ENCODE results near the gene ELMO1. TPM values are rescaled to one million over a fixed set of nuclear protein-coding genes. Genes with fewer than 3 reads are reported as not detected.

The ELMO1 gene
- polyA plus RNA-seq, 2 of the 4 experiments (the other 2 are of a cell fraction) = 2.3 to 6.1 TPM

GRCh38 chr7:36979810-36980248, 468.8 kb downstream of the ELMO1 start:
- FAIRE-seq (no peak), ATAC-seq (no peak), DNase-seq (ENCODE audit: low read depth in 1 of 2, low spot score in 1 of 2) (no peak)
- no peak for TF ChIP-seq KDM5A (IDR thresholded peaks at IDR 0.05)
- TF ChIP-seq TFCP2L1 (CRISPR knock-in tag; IDR thresholded peaks at IDR 0.05) = no peak
- TF ChIP-seq NPAS2 (CRISPR knock-in tag; IDR thresholded peaks at IDR 0.05; ENCODE audit: borderline replicate concordance) = no peak
- TF ChIP-seq ZC3H11A (IDR thresholded peaks at IDR 0.05) = no peak
- TF ChIP-seq EHMT2 (IDR thresholded peaks at IDR 0.05; ENCODE audit: low read depth) = no peak
- no peak for TF ChIP-seq HDAC2 (IDR thresholded peaks at IDR 0.05)
- no peak for TF ChIP-seq NR3C1 (IDR thresholded peaks at IDR 0.05)
- TF ChIP-seq ELK1 (IDR thresholded peaks at IDR 0.05; ENCODE audit: low read depth, low read length) = no peak
- no peak for TF ChIP-seq JUN (IDR thresholded peaks at IDR 0.05)
- no peak for TF ChIP-seq CEBPB (IDR thresholded peaks at IDR 0.05)
- no peak for TF ChIP-seq HOXB13 (CRISPR knock-in tag; IDR thresholded peaks at IDR 0.05; ENCODE audit: low read depth)
- 71% methylated on average over 3 of the region's 3 CpGs for whole genome bisulfite sequencing (ENCODE audit: missing lambda C conversion rate)
- CTCF ChIA-PET = interaction anchor here (1.0 to 3.2 kb wide), 7 partner anchors 8 to 507 kb away, joined by 3 to 14 read pairs (median 3); no protein-coding TSS in a partner anchor
- POLR2A ChIA-PET = no interaction called here
- H3K27ac ChIP-seq = no peak overlapping the region
- no peaks in the 10 kb centered on the region for H3K9me3 ChIP-seq
- H3K4me1 ChIP-seq = no peaks in the 10 kb centered on the region
- H3K4me3 ChIP-seq = no peak overlapping the region
- no peak overlapping the region for H3K4me2 ChIP-seq

- no peak overlapping the region for H3K4me3 ChIP-seq
- ChIA-PET CTCF (interaction anchor here (1.2 to 3.9 kb wide), 3 partner anchors 7 to 220 kb away, joined by 3 to 29 read pairs (median 4); no protein-coding TSS in a partner anchor), POLR2A (no interaction called here)
- no peak overlapping the region for H3K4me2 ChIP-seq
- H3K27ac ChIP-seq = no peak overlapping the region
- no peaks in the 10 kb centered on the region for H3K4me1 ChIP-seq
- TF ChIP-seq NR3C1 (IDR thresholded peaks at IDR 0.05) (no peak), HDAC2 (IDR thresholded peaks at IDR 0.05) (no peak), MYC (IDR thresholded peaks at IDR 0.05; ENCODE audit: borderline replicate concordance, low read length) (no peak), HES2 (IDR thresholded peaks at IDR 0.05) (no peak), FOSB (CRISPR knock-in tag; IDR thresholded peaks at IDR 0.05) (no peak), USF2 (IDR thresholded peaks at IDR 0.05) (no peak), HOXB13 (CRISPR knock-in tag; IDR thresholded peaks at IDR 0.05; ENCODE audit: low read depth) (no peak), CTCF (IDR thresholded peaks at IDR 0.05) (no peak), PHF8 (IDR thresholded peaks at IDR 0.05; ENCODE audit: borderline replicate concordance, low read depth) (no peak), TP53 (CRISPR knock-in tag; IDR thresholded peaks at IDR 0.05) (no peak), CEBPB (IDR thresholded peaks at IDR 0.05) (no peak), CBX8 (IDR thresholded peaks at IDR 0.05) (no peak), RFX5 (IDR thresholded peaks at IDR 0.05) (no peak), FOXS1 (CRISPR knock-in tag; IDR thresholded peaks at IDR 0.05) (no peak)
- ATAC-seq (no peak), DNase-seq (ENCODE audit: low read depth in 1 of 2, low spot score in 1 of 2) (no peak), FAIRE-seq (no peak)
- H3K9me3 ChIP-seq = no peaks in the 10 kb centered on the region
- WGBS (ENCODE audit: missing lambda C conversion rate) = 81% methylated on average over 2 of the region's 2 CpGs
These were observed 470.2 kb downstream of the ELMO1 start for GRCh38 chr7:36978461-36978860.

- no peak for ATAC-seq
- H3K4me1 ChIP-seq = no peaks in the 10 kb centered on the region
- ChIA-PET CTCF (interaction anchor here (1.2 to 3.9 kb wide), 4 partner anchors 8 to 221 kb away, joined by 3 to 29 read pairs (median 8); no protein-coding TSS in a partner anchor), POLR2A (no interaction called here)
- no peak overlapping the region for H3K4me3 ChIP-seq
- H3K27ac ChIP-seq = no peak overlapping the region
- no peak overlapping the region for H3K4me2 ChIP-seq
- DNase-seq (ENCODE audit: low read depth in 1 of 2, low spot score in 1 of 2) = no peak
- no peaks in the 10 kb centered on the region for H3K9me3 ChIP-seq
- no peak for FAIRE-seq
- TF ChIP-seq POLR2AphosphoS2 (conservative IDR thresholded peaks at IDR 0.05; ENCODE audit: low read length) (no peak), ZNF302 (CRISPR knock-in tag; IDR thresholded peaks at IDR 0.05) (no peak), FOXS1 (CRISPR knock-in tag; IDR thresholded peaks at IDR 0.05) (no peak), TFCP2L1 (CRISPR knock-in tag; IDR thresholded peaks at IDR 0.05) (no peak), CBX8 (IDR thresholded peaks at IDR 0.05) (no peak), TP53 (CRISPR knock-in tag; IDR thresholded peaks at IDR 0.05) (no peak), CBX2 (IDR thresholded peaks at IDR 0.05; ENCODE audit: borderline replicate concordance, low read depth) (no peak), MAX (IDR thresholded peaks at IDR 0.05) (no peak), USF2 (IDR thresholded peaks at IDR 0.05) (no peak), KDM5A (IDR thresholded peaks at IDR 0.05) (no peak), E2F6 (IDR thresholded peaks at IDR 0.05; ENCODE audit: borderline replicate concordance, low read depth) (no peak), CHD2 (IDR thresholded peaks at IDR 0.05; ENCODE audit: low read length, partially characterized antibody) (no peak), SREBF2 (IDR thresholded peaks at IDR 0.05) (no peak), SMC3 (IDR thresholded peaks at IDR 0.05) (no peak)
These were observed 470.8 kb downstream of the ELMO1 start for GRCh38 chr7:36977878-36978277.

Data from A549 (cell line).